Measurements from ENCODE around the gene PPFIBP1. TPM values are rescaled to one million over a fixed set of nuclear protein-coding genes. Genes with fewer than 3 reads are reported as not detected.
A peak's percentile ranks its signal among the peaks of the same experiment; 100 is the strongest.

Gene PPFIBP1
- 10 to 100 TPM; 47.2 to 77.3 (median 52.7) TPM for total RNA-seq

DNA sequence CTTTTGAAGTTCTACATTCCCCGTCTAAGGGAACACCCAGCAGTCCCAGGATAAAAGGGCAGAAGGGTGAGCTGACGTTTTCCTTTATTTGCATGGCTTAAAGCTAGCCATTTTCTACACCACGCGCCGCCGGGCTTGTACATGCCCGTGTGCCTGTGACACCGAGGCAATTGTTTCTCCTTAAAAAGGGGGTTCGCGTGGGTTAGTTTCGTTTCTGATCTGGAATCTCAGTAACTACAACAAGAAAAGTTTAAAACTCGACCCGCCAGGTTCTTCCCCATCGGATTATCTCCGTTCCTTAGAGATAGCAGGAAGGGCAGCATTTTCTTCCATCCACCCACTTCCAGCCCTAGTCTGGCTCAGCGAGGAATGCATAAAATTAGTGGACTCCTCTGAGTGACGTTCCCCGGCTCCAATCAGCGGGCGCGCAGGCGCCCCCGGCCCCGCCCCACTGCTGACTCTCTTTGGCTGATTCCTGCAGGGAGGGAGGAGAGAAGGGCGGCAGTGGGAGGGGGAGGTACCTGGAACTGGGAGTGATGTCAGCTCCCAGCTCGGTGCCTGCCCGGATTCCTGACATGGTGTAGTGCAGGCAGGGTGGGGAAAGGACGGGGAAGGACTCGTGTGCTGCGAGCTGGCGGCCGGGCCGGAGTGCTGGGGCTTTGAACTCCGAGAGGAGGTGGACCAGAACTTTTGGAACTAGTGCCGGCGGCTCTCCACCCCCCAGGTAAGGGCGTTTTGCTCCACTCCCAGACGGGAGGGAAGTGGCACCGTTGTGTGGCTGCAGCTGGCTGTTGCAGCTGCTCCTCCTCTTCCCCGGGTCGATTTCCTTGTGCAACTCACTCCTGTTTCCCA, at the start of gene PPFIBP1:
PPFIBP1 (plus strand) TSS at position 565 of the 852 bp plus-strand sequence. CDS start 109,191 bp downstream, outside the sequence.
- WGBS, 2 donors: 0 to 1% methylated on average over 38 to 41 of the region's 41 CpGs
- intact Hi-C loops (cut with DNase I; ENCODE audit: low total_unique reads): loop anchor here (10.0 kb wide), 1 partner anchor 91 kb away; no protein-coding TSS in a partner anchor
- H3K4me3 ChIP-seq (ENCODE audit: low read depth, poor library complexity, severe bottlenecking): peak within 1 kb of the TSS; percentile 47
- no peak for TF ChIP-seq CTCF (IDR thresholded peaks at IDR 0.05)
- no peak for TF ChIP-seq POLR2A (IDR thresholded peaks at IDR 0.05)
- DNase-seq (ENCODE audit: low spot score in 2 of 2): peak; percentile 99 to 100

DNA sequence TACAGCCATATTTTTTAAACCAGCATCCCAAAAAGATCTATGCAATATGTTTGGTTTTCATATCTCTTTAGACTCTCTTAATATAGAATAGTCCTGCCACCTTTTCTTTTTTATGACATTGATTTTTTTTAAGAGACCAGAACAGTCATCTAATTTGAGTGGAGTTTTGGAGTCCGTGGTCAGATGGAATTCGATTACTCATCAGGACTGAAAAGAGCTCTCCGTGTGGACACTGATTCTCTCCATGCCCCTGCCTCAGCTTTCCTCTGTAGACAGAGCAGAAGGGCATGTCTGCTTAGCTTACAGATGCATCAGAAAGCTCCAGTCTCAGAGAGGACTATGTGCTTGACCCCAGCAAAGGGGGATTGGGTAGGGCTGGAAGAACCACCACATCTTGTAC, 49.7 kb upstream of the PPFIBP1 start:
- TF ChIP-seq POLR2A (IDR thresholded peaks at IDR 0.05): no peak
- no peak for TF ChIP-seq CTCF (IDR thresholded peaks at IDR 0.05)

GRCh38 chr12:27477049-27477448, 47.0 kb upstream of the PPFIBP1 start:
- no peak overlapping the region for H3K4me3 ChIP-seq (ENCODE audit: low read depth, poor library complexity, severe bottlenecking)
- intact Hi-C loops (cut with DNase I; ENCODE audit: low total_unique reads): no loop called here
- TF ChIP-seq CTCF (IDR thresholded peaks at IDR 0.05) (no peak), POLR2A (IDR thresholded peaks at IDR 0.05) (no peak)
- DNase-seq (ENCODE audit: low spot score in 2 of 2): no peak

More for the DNA sequence above, 49.7 kb upstream of the PPFIBP1 start:
- no peak for DNase-seq (ENCODE audit: low spot score in 2 of 2)
- H3K4me3 ChIP-seq (ENCODE audit: low read depth, poor library complexity, severe bottlenecking): no peak overlapping the region
- WGBS, 2 donors: 42 to 44% methylated on average over 3 of the region's 3 CpGs
- intact Hi-C loops (cut with DNase I; ENCODE audit: low total_unique reads): no loop called here

DNA sequence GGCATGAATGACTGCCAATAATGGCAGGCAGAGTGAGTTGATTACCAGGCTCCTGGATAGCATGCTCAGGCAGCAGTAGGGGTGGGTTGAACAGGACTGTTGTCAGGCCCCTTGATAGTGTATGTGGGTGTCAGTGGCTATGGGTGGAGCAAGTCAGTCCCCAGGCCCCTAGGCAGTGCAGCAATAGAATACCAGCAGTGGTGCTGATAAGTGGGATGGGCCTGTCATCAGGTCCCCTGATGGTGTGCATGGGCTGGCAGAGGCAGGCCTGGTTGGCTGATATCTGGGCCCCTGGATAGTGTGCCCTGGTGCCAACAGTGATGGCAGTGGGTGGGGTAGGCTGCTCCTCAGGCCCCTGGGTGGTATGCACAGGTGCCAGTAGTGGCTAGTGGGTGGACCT, 45.1 kb upstream of the PPFIBP1 start:
- no peak for DNase-seq (ENCODE audit: low spot score in 2 of 2)
- TF ChIP-seq POLR2A (IDR thresholded peaks at IDR 0.05): no peak
- no peak for TF ChIP-seq CTCF (IDR thresholded peaks at IDR 0.05)
- no peak overlapping the region for H3K4me3 ChIP-seq (ENCODE audit: low read depth, poor library complexity, severe bottlenecking)
- intact Hi-C loops (cut with DNase I; ENCODE audit: low total_unique reads): no loop called here

DNA sequence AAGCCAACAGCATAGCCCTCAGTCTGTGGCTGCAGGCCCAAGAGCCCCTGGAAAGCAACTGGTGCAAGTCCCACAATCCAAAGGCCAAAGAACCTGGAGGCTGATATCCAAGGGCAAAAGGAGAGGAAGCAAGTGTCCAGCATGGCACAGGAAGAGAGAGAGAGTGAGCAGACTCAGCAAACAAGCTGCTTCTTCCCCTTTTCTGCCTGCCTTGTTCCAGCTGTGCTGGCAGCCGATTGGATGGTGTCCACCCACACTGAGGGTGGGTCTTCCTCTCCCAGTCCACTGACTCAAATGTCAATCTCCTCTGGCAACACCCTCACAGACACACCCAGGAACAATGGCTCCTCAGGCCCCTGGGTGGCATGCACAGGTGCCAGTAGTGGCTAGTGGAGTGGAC, 44.0 kb upstream of the PPFIBP1 start:
- intact Hi-C loops (cut with DNase I; ENCODE audit: low total_unique reads): no loop called here
- 67 to 77% methylated on average over 1 of the region's 1 CpG for WGBS, 2 donors

More for the DNA sequence above, 44.0 kb upstream of the PPFIBP1 start:
- no peak for DNase-seq (ENCODE audit: low spot score in 2 of 2)
- no peak overlapping the region for H3K4me3 ChIP-seq (ENCODE audit: low read depth, poor library complexity, severe bottlenecking)
- TF ChIP-seq POLR2A (IDR thresholded peaks at IDR 0.05) (no peak), CTCF (IDR thresholded peaks at IDR 0.05) (no peak)

All from lower leg skin (tissue), 4 donors.